A673 (cell line): ENCODE measurements around the gene SPDYE4. TPM values are rescaled to one million over a fixed set of nuclear protein-coding genes. Genes with fewer than 3 reads are reported as not detected.

Experiments used
- BruUV-seq: library from RNA; stranded (reverse); fragments of 400-500 nt; replicated peaks from 2 replicates; lab custom pipeline; 2021; lab: Mats Ljungman, UMichigan
- CTCF ChIA-PET: fragments of 300-600 bp; sonication (Branson Sonifier 250); formaldehyde crosslinking; loops from one replicate; lab custom pipeline; 2022; ENCODE audit warnings: antibody characterized with exemption; lab: Charles Lee
- POLR2A ChIA-PET: fragments of 300-600 bp; sonication (Branson Sonifier 250); formaldehyde crosslinking; loops from one replicate; lab custom pipeline; 2022; ENCODE audit warnings: antibody characterized with exemption; ENCODE audit not compliant: low non-redundant PET; lab: Charles Lee
- DNase-seq: peaks from one replicate; pipeline ENCODE4 v3.0.0-alpha.2; 2015; ENCODE audit warnings: low spot score
- H3K27ac ChIP-seq: fragments of 200-600 bp; sonication (generic); 2 replicates; pipeline ENCODE4 v1.5.1; 2016; ENCODE audit warnings: mixed run types, low read depth, mild to moderate bottlenecking, mixed read lengths, antibody characterized with exemption, low read length; ENCODE audit not compliant: poor library complexity, severe bottlenecking
- H3K27me3 ChIP-seq: fragments of 200-600 bp; sonication (generic); replicated peaks from 2 replicates; pipeline ENCODE4 v1.6.1; 2017; ENCODE audit warnings: mixed run types, low read depth, mild to moderate bottlenecking, mixed read lengths, antibody characterized with exemption, low read length; ENCODE audit not compliant: insufficient read depth, poor library complexity
- H3K36me3 ChIP-seq: fragments of 200-600 bp; sonication (generic); 2 replicates; pipeline ENCODE4 v1.6.1; 2016; ENCODE audit warnings: mixed run types, mild to moderate bottlenecking, mixed read lengths, antibody characterized with exemption, low read length; ENCODE audit not compliant: insufficient read depth, poor library complexity, severe bottlenecking
- H3K4me1 ChIP-seq: fragments of 200-600 bp; sonication (generic); 2 replicates; pipeline ENCODE4 v1.6.1; 2017; ENCODE audit warnings: mixed run types, mild to moderate bottlenecking, mixed read lengths, antibody characterized with exemption, low read length; ENCODE audit not compliant: insufficient read depth, poor library complexity, severe bottlenecking
- H3K4me3 ChIP-seq: fragments of 200-600 bp; sonication (generic); 2 replicates; pipeline ENCODE4 v1.5.1; 2016; ENCODE audit warnings: low read depth, mixed run types, mild to moderate bottlenecking, mixed read lengths, low read length; ENCODE audit not compliant: poor library complexity, severe bottlenecking
- H3K9me3 ChIP-seq: fragments of 200-600 bp; sonication (generic); 2 replicates; pipeline ENCODE4 v1.6.1; 2016; ENCODE audit warnings: mixed run types, low read depth, mild to moderate bottlenecking, mixed read lengths, antibody characterized with exemption, low read length; ENCODE audit not compliant: poor library complexity, severe bottlenecking
- EZH2 ChIP-seq: fragments of 200-600 bp; sonication (generic); IDR thresholded peaks from 2 replicates; pipeline ENCODE4 v1.6.1; 2017; ENCODE audit warnings: borderline replicate concordance, low read depth, mild to moderate bottlenecking, mixed read lengths, antibody characterized with exemption, low read length; ENCODE audit not compliant: poor library complexity, severe bottlenecking
- intact Hi-C: fragments of 100-400 bp; cut with micrococcal nuclease; formaldehyde crosslinking; loops from one replicate; pipeline ENCODE4 v1.10.0; 2022; ENCODE audit not compliant: unreplicated experiment
- total RNA-seq: library from RNA; stranded (reverse); gene quantifications from 2 replicates; pipeline ENCODE4 v1.2.3, GENCODE V29; 2021
- TF ChIP-seq, protein P1 (sequence below): fragments of 300-800, 200-600 bp; sonication (generic); conservative IDR thresholded peaks from 2 replicates; pipeline ENCODE4 v1.5.1; 2017; ENCODE audit warnings: low read depth, mild to moderate bottlenecking, antibody characterized with exemption, low read length, moderate library complexity, mixed read lengths

Gene SPDYE4
- total RNA-seq, 1 experiment from 2014 or later: not detected

DNA sequence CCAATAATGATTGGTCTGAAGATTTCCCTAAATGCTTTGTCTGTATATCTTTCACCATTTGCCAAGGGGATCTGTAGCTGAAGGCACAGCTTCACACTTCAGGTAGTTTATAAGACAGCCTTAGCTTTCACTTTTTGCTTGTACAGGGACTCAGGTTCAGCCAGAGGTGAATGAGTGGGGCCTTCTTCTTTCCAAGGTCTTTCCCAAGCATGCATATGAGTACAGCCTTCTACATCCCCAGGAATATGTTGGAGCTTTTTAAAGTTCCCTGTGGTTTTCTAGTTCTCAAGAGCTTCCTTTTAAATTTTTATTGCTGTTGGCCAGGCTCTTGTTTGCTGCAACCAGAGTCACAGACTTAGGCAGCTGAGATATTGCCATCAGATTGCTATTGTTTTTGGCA is 17.9 kb upstream of the SPDYE4 start:
- no peak overlapping the region for H3K4me3 ChIP-seq

DNA sequence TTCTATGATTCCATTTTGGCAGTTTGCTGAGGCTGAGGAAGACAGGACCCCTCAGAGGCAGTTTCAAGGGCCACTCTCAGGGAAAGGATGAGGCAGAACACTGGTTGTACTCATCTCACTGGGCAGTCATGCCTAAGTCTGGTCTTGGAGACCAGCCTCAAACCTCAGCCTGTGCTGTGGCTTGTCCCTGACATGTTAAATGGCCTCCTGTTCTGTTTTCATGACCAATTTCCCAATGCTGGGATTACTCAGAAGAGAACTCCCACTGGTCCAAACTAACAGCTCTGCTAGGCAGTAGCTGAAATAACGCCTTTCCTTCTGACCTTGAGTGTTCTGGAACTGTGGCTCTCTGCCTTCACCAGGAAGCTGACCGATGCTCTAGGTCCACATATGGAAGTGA is 8.4 kb upstream of the SPDYE4 start:
- TF ChIP-seq, protein P1, sequence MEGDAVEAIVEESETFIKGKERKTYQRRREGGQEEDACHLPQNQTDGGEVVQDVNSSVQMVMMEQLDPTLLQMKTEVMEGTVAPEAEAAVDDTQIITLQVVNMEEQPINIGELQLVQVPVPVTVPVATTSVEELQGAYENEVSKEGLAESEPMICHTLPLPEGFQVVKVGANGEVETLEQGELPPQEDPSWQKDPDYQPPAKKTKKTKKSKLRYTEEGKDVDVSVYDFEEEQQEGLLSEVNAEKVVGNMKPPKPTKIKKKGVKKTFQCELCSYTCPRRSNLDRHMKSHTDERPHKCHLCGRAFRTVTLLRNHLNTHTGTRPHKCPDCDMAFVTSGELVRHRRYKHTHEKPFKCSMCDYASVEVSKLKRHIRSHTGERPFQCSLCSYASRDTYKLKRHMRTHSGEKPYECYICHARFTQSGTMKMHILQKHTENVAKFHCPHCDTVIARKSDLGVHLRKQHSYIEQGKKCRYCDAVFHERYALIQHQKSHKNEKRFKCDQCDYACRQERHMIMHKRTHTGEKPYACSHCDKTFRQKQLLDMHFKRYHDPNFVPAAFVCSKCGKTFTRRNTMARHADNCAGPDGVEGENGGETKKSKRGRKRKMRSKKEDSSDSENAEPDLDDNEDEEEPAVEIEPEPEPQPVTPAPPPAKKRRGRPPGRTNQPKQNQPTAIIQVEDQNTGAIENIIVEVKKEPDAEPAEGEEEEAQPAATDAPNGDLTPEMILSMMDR: no peak
- TF ChIP-seq EZH2: no peak
- no peak overlapping the region for H3K4me3 ChIP-seq

More for the DNA sequence above, 17.9 kb upstream of the SPDYE4 start:
- Histone ChIP-seq H3K36me3 (no peaks in the 10 kb centered on the region), H3K4me1 (no peaks in the 10 kb centered on the region), H3K9me3 (no peaks in the 10 kb centered on the region), H3K27ac (no peak overlapping the region), H3K27me3 (no peaks in the 10 kb centered on the region)
- intact Hi-C loops: no loop called here
- no peak for DNase-seq
- no TSS peak for BruUV-seq
- POLR2A ChIA-PET: no interaction called here
- TF ChIP-seq, protein P1: no peak
- TF ChIP-seq EZH2: no peak
- CTCF ChIA-PET: interaction anchor here (0.6 kb wide), 2 partner anchors 44 to 87 kb away, joined by 3 read pairs; no protein-coding TSS in a partner anchor

DNA sequence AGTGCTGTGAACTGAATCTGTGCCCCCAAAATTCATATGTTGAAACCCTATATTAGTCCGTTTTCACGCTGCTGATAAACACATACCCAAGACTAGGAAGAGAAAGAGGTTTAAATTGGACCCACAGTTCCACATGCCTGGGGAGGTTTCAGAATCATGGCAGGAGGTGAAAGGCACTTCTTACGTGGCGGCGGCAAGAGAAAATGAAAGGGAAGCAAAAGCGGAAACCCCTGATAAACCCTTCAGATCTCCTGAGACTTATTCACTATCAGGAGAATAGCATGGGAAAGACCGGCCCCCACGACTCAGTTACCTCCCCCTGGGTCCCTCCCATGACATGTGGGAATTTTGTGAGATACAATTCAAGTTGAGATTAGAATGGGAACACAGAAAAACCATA is 3.7 kb upstream of the SPDYE4 start:
- no peak for DNase-seq
- Histone ChIP-seq H3K36me3 (no peaks in the 10 kb centered on the region), H3K27ac (no peak overlapping the region), H3K4me3 (no peak overlapping the region), H3K27me3 (no peaks in the 10 kb centered on the region), H3K9me3 (no peaks in the 10 kb centered on the region), H3K4me1 (no peaks in the 10 kb centered on the region)
- no peak for TF ChIP-seq EZH2
- TF ChIP-seq, protein P1: no peak
- BruUV-seq: no TSS peak
- POLR2A ChIA-PET: no interaction called here
- CTCF ChIA-PET: no interaction called here
- intact Hi-C loops: no loop called here

More for the DNA sequence above, 8.4 kb upstream of the SPDYE4 start:
- ChIA-PET POLR2A (no interaction called here), CTCF (no interaction called here)
- Histone ChIP-seq H3K27me3 (peaks cover 10% of the 10 kb centered on the region), H3K36me3 (no peaks in the 10 kb centered on the region), H3K9me3 (no peaks in the 10 kb centered on the region), H3K27ac (no peak overlapping the region), H3K4me1 (no peaks in the 10 kb centered on the region)
- BruUV-seq: no TSS peak
- no peak for DNase-seq
- intact Hi-C loops: no loop called here
